OCI-LY7 (cell line): ENCODE data around the gene EDDM13. TPM values are rescaled to one million over a fixed set of nuclear protein-coding genes. Genes with fewer than 3 reads are reported as not detected.

Experiments
- BruUV-seq: library from RNA; stranded (reverse); fragments of 400-500 nt; replicated peaks from 2 replicates; lab custom pipeline; 2021; lab: Mats Ljungman, UMichigan
- CTCF ChIA-PET: fragments of 300-600 bp; sonication (Branson Sonifier 250); formaldehyde crosslinking; loops from one replicate; lab custom pipeline; 2022; ENCODE audit warnings: antibody characterized with exemption; ENCODE audit not compliant: unreplicated experiment; lab: Charles Lee
- POLR2A ChIA-PET: fragments of 300-600 bp; sonication (Branson Sonifier 250); formaldehyde crosslinking; loops from one replicate; lab custom pipeline; 2022; ENCODE audit warnings: antibody characterized with exemption; lab: Charles Lee
- DNase-seq: peaks from one replicate; pipeline ENCODE4 v3.0.0-alpha.2; 2015; ENCODE audit warnings: low spot score
- H2AFZ ChIP-seq: fragments of 200-600 bp; sonication (generic), shearing (Covaris generic); 2 replicates; pipeline ENCODE4 v1.6.1; 2014; ENCODE audit warnings: mild to moderate bottlenecking, antibody characterized with exemption, low read length, moderate library complexity
- H3K27ac ChIP-seq: fragments of 200-600 bp; sonication (generic); 2 replicates; pipeline ENCODE4 v1.5.1; 2014; ENCODE audit warnings: mixed run types, low read depth, mild to moderate bottlenecking, moderate library complexity, low read length, inconsistent platforms; ENCODE audit not compliant: poor library complexity, severe bottlenecking
- H3K36me3 ChIP-seq: fragments of 200-600 bp; sonication (generic); 2 replicates; pipeline ENCODE4 v1.6.1; 2014; ENCODE audit warnings: mild to moderate bottlenecking, antibody characterized with exemption, low read length, moderate library complexity, mixed read lengths; ENCODE audit not compliant: insufficient read depth
- H3K4me1 ChIP-seq: fragments of 200-600 bp; sonication (generic); 2 replicates; pipeline ENCODE4 v1.5.1; 2014; ENCODE audit warnings: mild to moderate bottlenecking, low read length; ENCODE audit not compliant: insufficient read depth, poor library complexity, severe bottlenecking
- H3K4me2 ChIP-seq: fragments of 200-600 bp; sonication (generic); 2 replicates; pipeline ENCODE4 v1.6.1; 2014; ENCODE audit warnings: mild to moderate bottlenecking, low read length
- H3K4me3 ChIP-seq: fragments of 200-600 bp; sonication (generic); 2 replicates; pipeline ENCODE4 v1.5.1; 2014; ENCODE audit warnings: mild to moderate bottlenecking, low read depth, low read length; ENCODE audit not compliant: poor library complexity, severe bottlenecking
- H3K79me2 ChIP-seq: fragments of 200-600 bp; sonication (generic); 2 replicates; pipeline ENCODE4 v1.6.1; 2016; ENCODE audit warnings: low read depth, mild to moderate bottlenecking, low read length, moderate library complexity, mixed read lengths; ENCODE audit not compliant: insufficient read depth
- H3K9me2 ChIP-seq: fragments of 200-600 bp; sonication (generic); 2 replicates; pipeline ENCODE4 v1.6.1; 2016; ENCODE audit warnings: mild to moderate bottlenecking, low read length, mixed read lengths; ENCODE audit not compliant: insufficient read depth
- H3K9me3 ChIP-seq: fragments of 200-600 bp; sonication (generic); 2 replicates; pipeline ENCODE4 v1.6.1; 2014; ENCODE audit warnings: mild to moderate bottlenecking, mixed run types, low read length, mixed read lengths
- H4K20me1 ChIP-seq: fragments of 200-600 bp; sonication (generic); 2 replicates; pipeline ENCODE4 v1.6.1; 2014; ENCODE audit warnings: mild to moderate bottlenecking, antibody characterized with exemption, low read length, moderate library complexity, mixed read lengths; ENCODE audit not compliant: insufficient read depth
- EZH2phosphoT487 ChIP-seq: fragments of 200-600 bp; sonication (generic); IDR thresholded peaks from 2 replicates; pipeline ENCODE4 v1.6.1; 2018; ENCODE audit warnings: low read depth, borderline replicate concordance, mild to moderate bottlenecking, mixed run types, antibody characterized with exemption, low read length, moderate library complexity, mixed read lengths
- intact Hi-C: fragments of 100-400 bp; cut with micrococcal nuclease; formaldehyde crosslinking; loops from one replicate; pipeline ENCODE4 v1.10.0; 2022; ENCODE audit not compliant: unreplicated experiment
- total RNA-seq, 2 experiments: library from RNA; depleted of rRNA in 1 of 2; stranded (reverse); fragments of >200 nt in 1 of 2; shearing (Covaris generic) in 1 of 2; gene quantifications; 2 replicates each; pipeline ENCODE4 v1.2.3, GENCODE V29; 2014 to 2022
- TF ChIP-seq, protein P1 (sequence below): fragments of 200-600 bp; sonication (generic); conservative IDR thresholded peaks from 2 replicates; pipeline ENCODE4 v1.5.1; 2014; ENCODE audit warnings: mild to moderate bottlenecking, antibody characterized with exemption, low read length, moderate library complexity, mixed read lengths

EDDM13 gene
- total RNA-seq, 2 experiments from 2014 or later, result not detected

DNA sequence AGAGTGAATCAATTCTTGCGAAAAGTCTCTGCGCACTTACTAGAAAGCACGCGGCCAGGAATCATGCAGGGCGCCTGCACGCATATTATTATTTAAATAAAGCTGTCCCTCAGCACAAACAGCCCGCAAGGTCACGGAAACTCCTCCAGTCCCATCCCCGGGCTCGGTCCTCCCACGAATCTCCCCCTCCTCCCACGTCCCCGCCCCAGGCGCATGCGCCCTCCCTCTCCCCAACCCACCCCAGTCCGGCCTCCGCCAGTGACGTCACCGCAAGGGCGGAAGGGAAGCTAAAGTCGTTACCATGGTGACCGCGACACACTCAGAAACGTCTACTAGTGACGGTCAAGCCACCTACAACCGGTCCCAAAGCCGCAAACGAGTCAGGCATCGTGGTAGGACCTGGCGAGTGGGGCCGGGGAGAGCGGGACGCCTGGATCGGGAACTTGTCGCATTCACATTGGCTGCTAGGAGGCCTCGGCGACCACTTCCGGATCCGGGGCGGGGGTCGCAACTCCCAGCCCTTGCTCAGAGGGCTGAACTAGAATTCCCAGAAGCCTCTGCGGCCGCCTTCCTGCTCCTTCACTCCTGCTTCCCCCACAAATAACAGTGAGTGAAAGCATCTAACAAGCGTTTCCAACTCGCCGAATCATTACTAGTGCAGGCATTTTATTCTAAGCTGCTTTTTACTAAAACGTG lies 42.0 kb downstream of the EDDM13 start, which contains the start of gene ZSCAN5A:
TSS of gene ZSCAN5A (minus strand) at position 459 of the 696 bp plus-strand sequence. CDS start 89,793 bp downstream, outside the sequence.
- H3K36me3 ChIP-seq, result peaks cover 16% of the 10 kb centered on the region
- peaks cover 14% of the 10 kb centered on the region for H3K4me1 ChIP-seq
- peak within 1 kb of the TSS; percentile 86 for H3K4me2 ChIP-seq
- peak; percentile 94 for DNase-seq
- H3K27ac ChIP-seq, result peak within 1 kb of the TSS; percentile 78
- no peak for TF ChIP-seq EZH2phosphoT487
- TF ChIP-seq, protein P1, sequence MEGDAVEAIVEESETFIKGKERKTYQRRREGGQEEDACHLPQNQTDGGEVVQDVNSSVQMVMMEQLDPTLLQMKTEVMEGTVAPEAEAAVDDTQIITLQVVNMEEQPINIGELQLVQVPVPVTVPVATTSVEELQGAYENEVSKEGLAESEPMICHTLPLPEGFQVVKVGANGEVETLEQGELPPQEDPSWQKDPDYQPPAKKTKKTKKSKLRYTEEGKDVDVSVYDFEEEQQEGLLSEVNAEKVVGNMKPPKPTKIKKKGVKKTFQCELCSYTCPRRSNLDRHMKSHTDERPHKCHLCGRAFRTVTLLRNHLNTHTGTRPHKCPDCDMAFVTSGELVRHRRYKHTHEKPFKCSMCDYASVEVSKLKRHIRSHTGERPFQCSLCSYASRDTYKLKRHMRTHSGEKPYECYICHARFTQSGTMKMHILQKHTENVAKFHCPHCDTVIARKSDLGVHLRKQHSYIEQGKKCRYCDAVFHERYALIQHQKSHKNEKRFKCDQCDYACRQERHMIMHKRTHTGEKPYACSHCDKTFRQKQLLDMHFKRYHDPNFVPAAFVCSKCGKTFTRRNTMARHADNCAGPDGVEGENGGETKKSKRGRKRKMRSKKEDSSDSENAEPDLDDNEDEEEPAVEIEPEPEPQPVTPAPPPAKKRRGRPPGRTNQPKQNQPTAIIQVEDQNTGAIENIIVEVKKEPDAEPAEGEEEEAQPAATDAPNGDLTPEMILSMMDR, result no peak
- H2AFZ ChIP-seq, result peak within 1 kb of the TSS; percentile 83
- ChIA-PET CTCF (interaction anchor here (0.6 to 1.0 kb wide), 2 partner anchors 18 to 456 kb away, joined by 3 to 8 read pairs; no protein-coding TSS in a partner anchor), POLR2A (interaction anchor here (0.6 to 1.0 kb wide), 5 partner anchors 19 to 690 kb away, joined by 3 to 9 read pairs (median 4); partner anchors contain the start of genes ZNF71 and ZNF784)
- no TSS peak for BruUV-seq
- H3K79me2 ChIP-seq, result no peaks in the 10 kb centered on the region
- H4K20me1 ChIP-seq, result no peaks in the 10 kb centered on the region
- H3K4me3 ChIP-seq, result peak within 1 kb of the TSS; percentile 75
- H3K9me2 ChIP-seq, result no peaks in the 10 kb centered on the region
- intact Hi-C loops, result loop anchor here (2.0 to 5.0 kb wide), 2 partner anchors 194 to 963 kb away; partner anchors contain the start of gene ZNF787
- H3K9me3 ChIP-seq, result no peaks in the 10 kb centered on the region

DNA sequence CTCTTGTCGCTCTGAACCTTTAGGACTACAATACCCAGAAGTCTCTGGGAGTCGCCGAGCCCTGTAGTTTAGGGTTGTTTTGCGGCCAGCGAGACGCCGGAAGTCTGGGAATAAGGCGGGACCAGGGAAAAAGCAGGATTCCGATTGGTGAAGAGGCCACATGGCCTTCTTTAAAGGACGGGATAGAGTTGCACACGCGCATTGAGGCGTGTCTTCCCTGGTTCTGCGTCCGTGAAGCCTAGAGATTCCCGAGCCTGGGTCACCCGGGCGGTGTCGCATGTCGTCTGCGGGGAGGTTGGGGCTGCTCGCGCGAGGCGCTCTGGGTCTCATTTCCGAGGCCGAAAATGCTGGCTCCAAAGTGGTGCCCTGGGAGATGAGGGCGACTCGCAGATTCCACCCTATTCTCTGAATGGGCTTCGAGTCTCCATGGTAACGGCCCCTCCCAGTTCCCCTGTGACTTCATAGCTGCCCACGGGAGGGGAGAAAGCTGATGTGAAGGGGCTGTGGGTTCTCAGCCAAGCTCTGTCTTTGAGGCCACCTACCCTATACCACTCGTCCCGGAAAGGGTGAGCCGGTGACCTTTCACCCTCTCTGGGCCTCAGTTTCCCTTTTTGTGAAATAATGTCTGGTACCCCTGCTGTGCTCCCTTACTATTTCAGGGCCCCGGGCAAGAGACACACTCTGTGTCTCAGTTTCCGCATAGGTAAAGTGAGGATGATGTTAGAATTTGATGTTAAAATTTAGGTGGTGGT lies 42.7 kb downstream of the EDDM13 start:
- peaks cover 19% of the 10 kb centered on the region for H3K4me1 ChIP-seq
- CTCF ChIA-PET, result interaction anchor here (0.6 to 1.0 kb wide), 2 partner anchors 18 to 457 kb away, joined by 3 to 8 read pairs; no protein-coding TSS in a partner anchor

More for the DNA sequence above, 42.7 kb downstream of the EDDM13 start:
- POLR2A ChIA-PET, result interaction anchor here (0.6 to 1.0 kb wide), 3 partner anchors 18 to 691 kb away, joined by 4 to 9 read pairs (median 5); partner anchors contain the start of gene ZNF784
- Histone ChIP-seq H3K9me3 (no peaks in the 10 kb centered on the region), H3K27ac (peak overlapping the region; percentile 78), H3K36me3 (peaks cover 13% of the 10 kb centered on the region; the same call in 1 of the 2 replicates), H2AFZ (peak overlapping the region; percentile 83), H3K4me3 (peak overlapping the region; percentile 75), H3K79me2 (no peaks in the 10 kb centered on the region), H3K4me2 (peak overlapping the region; percentile 86), H3K9me2 (no peaks in the 10 kb centered on the region), H4K20me1 (no peaks in the 10 kb centered on the region)
- TF ChIP-seq EZH2phosphoT487, result no peak
- TF ChIP-seq, protein P1, result no peak
- peak; percentile 94 for DNase-seq
- intact Hi-C loops, result loop anchor here (2.0 kb wide), 1 partner anchor 194 kb away; the partner anchor contains the start of gene ZNF787
- BruUV-seq, result no TSS peak
